ENCODE data around the gene ARHGEF19. TPM values are rescaled to one million over a fixed set of nuclear protein-coding genes. Genes with fewer than 3 reads are reported as not detected.

ARHGEF19 gene
- total and polyA plus RNA-seq, 9 of the 15 experiments (the other 6 are each of a cell fraction or from before 2014, with no cell fraction given), result 0.73 to 21.0 (median 5.2) TPM

GRCh38 chr1:16151196-16151994, 61.1 kb downstream of the ARHGEF19 start (continued):
- TF ChIP-seq GATAD2A (IDR thresholded peaks at IDR 0.05) (peak; percentile 58; the same call in 1 of the 2 replicates), BHLHE40 (IDR thresholded peaks at IDR 0.05; ENCODE audit: low read length) (peak; percentile 91), JUND (IDR thresholded peaks at IDR 0.05; ENCODE audit: borderline replicate concordance, low read depth, low read length) (peak; percentile 41; the same call in 1 of the 2 replicates), JUND (tag; IDR thresholded peaks at IDR 0.05; ENCODE audit: borderline replicate concordance, low read depth, low read length) (peak; percentile 43; the same call in 1 of the 3 replicates), PHF8 (IDR thresholded peaks at IDR 0.05; ENCODE audit: borderline replicate concordance, low read length) (no peak), MYNN (IDR thresholded peaks at IDR 0.05) (0 out of 2 replicates have a peak, but pooled peaks have one; percentile 37), MYNN (CRISPR knock-in tag; IDR thresholded peaks at IDR 0.05) (no peak), ETV5 (CRISPR knock-in tag; IDR thresholded peaks at IDR 0.05; ENCODE audit: low read depth) (peak; percentile 17; the same call in 1 of the 2 replicates), NCOA1 (IDR thresholded peaks at IDR 0.05; ENCODE audit: low read depth) (no peak), ARNT (IDR thresholded peaks at IDR 0.05) (0 out of 4 replicates have a peak, but pooled peaks of 1 of the 2 experiments have one; percentile 26), DPF2 (IDR thresholded peaks at IDR 0.05) (peak; percentile 72), ADNP (tag; IDR thresholded peaks at IDR 0.05) (no peak), KLF1 (tag; IDR thresholded peaks at IDR 0.05) (no peak), HNRNPH1 (optimal IDR thresholded peaks at IDR 0.05; ENCODE audit: low read depth, low read length) (no peak), ZNF184 (CRISPR knock-in tag; IDR thresholded peaks at IDR 0.05) (no peak), STAT5A (IDR thresholded peaks at IDR 0.05; ENCODE audit: borderline replicate concordance, low read length) (peak; percentile 49; the same call in 1 of the 2 replicates), RUNX1 (IDR thresholded peaks at IDR 0.05; ENCODE audit: low read depth) (peak; percentile 100)
- TF ChIP-seq, protein P1, sequence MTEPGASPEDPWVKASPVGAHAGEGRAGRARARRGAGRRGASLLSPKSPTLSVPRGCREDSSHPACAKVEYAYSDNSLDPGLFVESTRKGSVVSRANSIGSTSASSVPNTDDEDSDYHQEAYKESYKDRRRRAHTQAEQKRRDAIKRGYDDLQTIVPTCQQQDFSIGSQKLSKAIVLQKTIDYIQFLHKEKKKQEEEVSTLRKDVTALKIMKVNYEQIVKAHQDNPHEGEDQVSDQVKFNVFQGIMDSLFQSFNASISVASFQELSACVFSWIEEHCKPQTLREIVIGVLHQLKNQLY (CRISPR knock-in tag; conservative IDR thresholded peaks at IDR 0.05), result no peak
- TF ChIP-seq, protein P2, sequence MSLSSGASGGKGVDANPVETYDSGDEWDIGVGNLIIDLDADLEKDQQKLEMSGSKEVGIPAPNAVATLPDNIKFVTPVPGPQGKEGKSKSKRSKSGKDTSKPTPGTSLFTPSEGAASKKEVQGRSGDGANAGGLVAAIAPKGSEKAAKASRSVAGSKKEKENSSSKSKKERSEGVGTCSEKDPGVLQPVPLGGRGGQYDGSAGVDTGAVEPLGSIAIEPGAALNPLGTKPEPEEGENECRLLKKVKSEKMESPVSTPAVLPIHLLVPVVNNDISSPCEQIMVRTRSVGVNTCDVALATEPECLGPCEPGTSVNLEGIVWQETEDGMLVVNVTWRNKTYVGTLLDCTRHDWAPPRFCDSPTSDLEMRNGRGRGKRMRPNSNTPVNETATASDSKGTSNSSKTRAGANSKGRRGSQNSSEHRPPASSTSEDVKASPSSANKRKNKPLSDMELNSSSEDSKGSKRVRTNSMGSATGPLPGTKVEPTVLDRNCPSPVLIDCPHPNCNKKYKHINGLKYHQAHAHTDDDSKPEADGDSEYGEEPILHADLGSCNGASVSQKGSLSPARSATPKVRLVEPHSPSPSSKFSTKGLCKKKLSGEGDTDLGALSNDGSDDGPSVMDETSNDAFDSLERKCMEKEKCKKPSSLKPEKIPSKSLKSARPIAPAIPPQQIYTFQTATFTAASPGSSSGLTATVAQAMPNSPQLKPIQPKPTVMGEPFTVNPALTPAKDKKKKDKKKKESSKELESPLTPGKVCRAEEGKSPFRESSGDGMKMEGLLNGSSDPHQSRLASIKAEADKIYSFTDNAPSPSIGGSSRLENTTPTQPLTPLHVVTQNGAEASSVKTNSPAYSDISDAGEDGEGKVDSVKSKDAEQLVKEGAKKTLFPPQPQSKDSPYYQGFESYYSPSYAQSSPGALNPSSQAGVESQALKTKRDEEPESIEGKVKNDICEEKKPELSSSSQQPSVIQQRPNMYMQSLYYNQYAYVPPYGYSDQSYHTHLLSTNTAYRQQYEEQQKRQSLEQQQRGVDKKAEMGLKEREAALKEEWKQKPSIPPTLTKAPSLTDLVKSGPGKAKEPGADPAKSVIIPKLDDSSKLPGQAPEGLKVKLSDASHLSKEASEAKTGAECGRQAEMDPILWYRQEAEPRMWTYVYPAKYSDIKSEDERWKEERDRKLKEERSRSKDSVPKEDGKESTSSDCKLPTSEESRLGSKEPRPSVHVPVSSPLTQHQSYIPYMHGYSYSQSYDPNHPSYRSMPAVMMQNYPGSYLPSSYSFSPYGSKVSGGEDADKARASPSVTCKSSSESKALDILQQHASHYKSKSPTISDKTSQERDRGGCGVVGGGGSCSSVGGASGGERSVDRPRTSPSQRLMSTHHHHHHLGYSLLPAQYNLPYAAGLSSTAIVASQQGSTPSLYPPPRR (CRISPR knock-in tag; IDR thresholded peaks at IDR 0.05; ENCODE audit: borderline replicate concordance), result peak; percentile 44; the same call in 1 of the 2 replicates
- TF ChIP-seq, protein P3, sequence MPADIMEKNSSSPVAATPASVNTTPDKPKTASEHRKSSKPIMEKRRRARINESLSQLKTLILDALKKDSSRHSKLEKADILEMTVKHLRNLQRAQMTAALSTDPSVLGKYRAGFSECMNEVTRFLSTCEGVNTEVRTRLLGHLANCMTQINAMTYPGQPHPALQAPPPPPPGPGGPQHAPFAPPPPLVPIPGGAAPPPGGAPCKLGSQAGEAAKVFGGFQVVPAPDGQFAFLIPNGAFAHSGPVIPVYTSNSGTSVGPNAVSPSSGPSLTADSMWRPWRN (IDR thresholded peaks at IDR 0.05; ENCODE audit: low read depth), result peak; percentile 98
- TF ChIP-seq, protein P4, sequence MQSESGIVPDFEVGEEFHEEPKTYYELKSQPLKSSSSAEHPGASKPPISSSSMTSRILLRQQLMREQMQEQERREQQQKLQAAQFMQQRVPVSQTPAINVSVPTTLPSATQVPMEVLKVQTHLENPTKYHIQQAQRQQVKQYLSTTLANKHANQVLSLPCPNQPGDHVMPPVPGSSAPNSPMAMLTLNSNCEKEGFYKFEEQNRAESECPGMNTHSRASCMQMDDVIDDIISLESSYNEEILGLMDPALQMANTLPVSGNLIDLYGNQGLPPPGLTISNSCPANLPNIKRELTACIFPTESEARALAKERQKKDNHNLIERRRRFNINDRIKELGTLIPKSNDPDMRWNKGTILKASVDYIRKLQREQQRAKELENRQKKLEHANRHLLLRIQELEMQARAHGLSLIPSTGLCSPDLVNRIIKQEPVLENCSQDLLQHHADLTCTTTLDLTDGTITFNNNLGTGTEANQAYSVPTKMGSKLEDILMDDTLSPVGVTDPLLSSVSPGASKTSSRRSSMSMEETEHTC (IDR thresholded peaks at IDR 0.05), result no peak

Measured in K562 (cell line).